Measurements from ENCODE around the gene ADRA2A.

- TF ChIP-seq, protein P1, sequence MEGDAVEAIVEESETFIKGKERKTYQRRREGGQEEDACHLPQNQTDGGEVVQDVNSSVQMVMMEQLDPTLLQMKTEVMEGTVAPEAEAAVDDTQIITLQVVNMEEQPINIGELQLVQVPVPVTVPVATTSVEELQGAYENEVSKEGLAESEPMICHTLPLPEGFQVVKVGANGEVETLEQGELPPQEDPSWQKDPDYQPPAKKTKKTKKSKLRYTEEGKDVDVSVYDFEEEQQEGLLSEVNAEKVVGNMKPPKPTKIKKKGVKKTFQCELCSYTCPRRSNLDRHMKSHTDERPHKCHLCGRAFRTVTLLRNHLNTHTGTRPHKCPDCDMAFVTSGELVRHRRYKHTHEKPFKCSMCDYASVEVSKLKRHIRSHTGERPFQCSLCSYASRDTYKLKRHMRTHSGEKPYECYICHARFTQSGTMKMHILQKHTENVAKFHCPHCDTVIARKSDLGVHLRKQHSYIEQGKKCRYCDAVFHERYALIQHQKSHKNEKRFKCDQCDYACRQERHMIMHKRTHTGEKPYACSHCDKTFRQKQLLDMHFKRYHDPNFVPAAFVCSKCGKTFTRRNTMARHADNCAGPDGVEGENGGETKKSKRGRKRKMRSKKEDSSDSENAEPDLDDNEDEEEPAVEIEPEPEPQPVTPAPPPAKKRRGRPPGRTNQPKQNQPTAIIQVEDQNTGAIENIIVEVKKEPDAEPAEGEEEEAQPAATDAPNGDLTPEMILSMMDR (IDR thresholded peaks at IDR 0.05) = no peak
- no peak for TF ChIP-seq POLR2A (IDR thresholded peaks at IDR 0.05)
Observed at GRCh38 chr10:111108441-111108840, 31.6 kb downstream of the ADRA2A start.

All from heart left ventricle (tissue), 13 donors.